Uterine smooth muscle cell (primary cell): ENCODE data around the gene ADGRG4. TPM values are rescaled to one million over a fixed set of nuclear protein-coding genes. Genes with fewer than 3 reads are reported as not detected.

ENCODE experiments used
- total RNA-seq: library from RNA; depleted of rRNA; stranded (reverse); fragments of >200 nt; gene quantifications from 2 replicates; pipeline ENCODE4 v1.2.3, GENCODE V29; 2014

ADGRG4 gene
- total RNA-seq, result not detected in 2 replicates

GRCh38 chrX:136300721-136301120 lies at the start of gene ADGRG4:
Gene ADGRG4, plus strand, starts transcription at chrX:136300963. Its CDS starts 7,815 bp downstream, at chrX:136308778.

GRCh38 chrX:136251041-136251991 lies 49.4 kb upstream of the ADGRG4 start, which contains the start of gene MAP7D3:
Gene MAP7D3, minus strand, starts transcription at chrX:136251400. Its CDS starts 42 bp downstream, at chrX:136251358.

Other genes starting within 250 kb of the ADGRG4 start
- gene FHL1, start 153.4 kb upstream of the ADGRG4 start, total RNA-seq, result 44.3 and 106 TPM in 2 replicates
- gene MAP7D3, start 49.6 kb upstream of the ADGRG4 start, total RNA-seq, result 12.9 and 16.4 TPM in 2 replicates
- gene BRS3, start 187.0 kb downstream of the ADGRG4 start, total RNA-seq, result not detected in 2 replicates
- gene HTATSF1, start 196.6 kb downstream of the ADGRG4 start, total RNA-seq, result 37.7 and 55.2 TPM in 2 replicates
- gene VGLL1, start 231.3 kb downstream of the ADGRG4 start, total RNA-seq, result not detected in 2 replicates